Measurements from ENCODE around the gene RFXANK.
A peak's percentile ranks its signal among the peaks of the same experiment; 100 is the strongest.

Gene RFXANK

GRCh38 chr19:19186742-19187141 is 5.3 kb upstream of the RFXANK start:
- Mint-ChIP-seq H3K4me1 (peaks cover 44% of the 10 kb centered on the region), H3K27ac (no peak overlapping the region), H3K4me3 (no peak overlapping the region), H3K9me3 (peaks cover 10 to 13% of the 10 kb centered on the region in 2 donors), H3K27me3 (no peaks in the 10 kb centered on the region)
- DNase-seq (no peak), ATAC-seq (no peak)

DNA sequence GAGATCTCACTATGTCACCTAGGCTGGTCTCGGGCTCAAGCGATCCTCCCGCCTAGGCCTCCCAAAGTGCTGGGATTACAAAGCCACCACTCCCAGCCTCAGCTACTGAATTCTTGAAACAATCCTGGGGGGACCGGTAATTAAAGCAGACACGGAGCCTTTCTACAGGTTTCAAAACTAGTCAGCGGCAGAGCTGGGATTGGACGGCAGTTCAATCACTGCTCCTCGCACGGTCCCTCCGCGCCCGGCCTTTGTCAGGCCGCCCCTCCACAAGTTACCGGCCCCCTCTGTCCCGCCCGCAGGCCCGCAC is 335 bp upstream of the RFXANK start:
- DNase-seq (no peak), ATAC-seq (peak; percentile 1)
- Mint-ChIP-seq H3K4me3 (peak overlapping the region; percentile 92 to 93), H3K9me3 (peaks cover 3 to 5% of the 10 kb centered on the region in 2 donors), H3K27me3 (no peaks in the 10 kb centered on the region), H3K27ac (peak overlapping the region; percentile 96 to 98), H3K4me1 (peaks cover 59% of the 10 kb centered on the region)

- peaks cover 56% of the 10 kb centered on the region for H3K4me1 Mint-ChIP-seq
- no peaks in the 10 kb centered on the region for H3K9me3 Mint-ChIP-seq
- ATAC-seq = peak; percentile 14
- no peak for DNase-seq
- H3K27me3 Mint-ChIP-seq = no peaks in the 10 kb centered on the region
- H3K4me3 Mint-ChIP-seq = peak overlapping the region; percentile 92 to 93
- H3K27ac Mint-ChIP-seq = peak overlapping the region; percentile 96 to 98
Observed at GRCh38 chr19:19192910-19193423, 909 bp downstream of the RFXANK start.

- DNase-seq (no peak), ATAC-seq (no peak)
- H3K27me3 Mint-ChIP-seq = no peaks in the 10 kb centered on the region
- no peaks in the 10 kb centered on the region for H3K9me3 Mint-ChIP-seq
- H3K4me3 Mint-ChIP-seq = peak overlapping the region; percentile 92 to 93
- H3K4me1 Mint-ChIP-seq = peaks cover 58% of the 10 kb centered on the region
- peak overlapping the region in 1 of 2 donors; percentile 76 for H3K27ac Mint-ChIP-seq
Observed at GRCh38 chr19:19193926-19194325, 1.9 kb downstream of the RFXANK start.

DNA sequence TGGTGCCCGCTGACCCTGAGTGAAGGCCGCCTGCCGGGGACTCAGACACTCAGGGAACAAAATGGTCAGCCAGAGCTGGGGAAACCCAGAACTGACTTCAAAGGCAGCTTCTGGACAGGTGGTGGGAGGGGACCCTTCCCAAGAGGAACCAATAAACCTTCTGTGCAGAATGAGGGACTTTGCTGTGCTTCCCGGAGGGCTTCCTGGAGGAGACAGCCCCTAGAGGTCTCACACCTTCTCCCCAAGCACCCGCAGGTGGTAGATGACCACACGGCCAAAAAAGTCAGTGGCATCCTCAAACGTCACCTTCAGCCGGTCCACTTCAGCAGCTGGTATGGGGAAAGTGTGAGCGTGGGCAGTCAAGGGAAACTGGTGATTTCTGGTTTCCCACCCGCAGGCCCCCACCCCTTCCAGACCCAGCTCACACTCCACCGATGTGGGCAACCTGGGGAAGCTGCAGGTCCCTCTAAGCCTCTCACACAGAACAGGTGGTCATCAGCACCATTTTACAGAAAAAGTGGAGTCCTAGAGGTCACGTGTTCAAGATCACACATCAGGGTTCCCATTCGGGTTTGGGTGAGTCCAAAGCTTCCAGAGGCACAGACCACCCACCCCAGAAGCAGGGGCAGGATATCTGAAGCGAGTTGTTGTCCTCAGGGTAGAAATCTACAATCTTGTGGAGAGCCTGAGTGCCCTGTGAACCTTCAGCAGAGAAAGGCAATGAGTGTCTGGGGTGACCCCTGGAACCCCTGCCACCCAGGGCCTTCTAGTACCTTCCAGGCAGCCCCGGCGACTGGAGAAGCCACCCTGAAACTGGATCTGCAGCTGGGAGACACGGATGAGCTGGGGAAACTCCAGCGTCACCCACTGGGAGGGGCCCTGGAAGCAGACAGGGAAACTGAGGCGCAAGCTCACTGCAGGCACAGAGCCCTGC is 9.9 kb downstream of the RFXANK start:
- DNase-seq = no peak
- Mint-ChIP-seq H3K9me3 (peaks cover 0 to 3% of the 10 kb centered on the region in 2 donors), H3K4me3 (peak overlapping the region; percentile 92 to 94), H3K27ac (peak overlapping the region; percentile 92 to 98), H3K4me1 (peaks cover 31% of the 10 kb centered on the region), H3K27me3 (peaks cover 4% of the 10 kb centered on the region)
- no peak for ATAC-seq

GRCh38 chr19:19202707-19203011 is 10.6 kb downstream of the RFXANK start:
- DNase-seq (no peak), ATAC-seq (no peak)
- Mint-ChIP-seq H3K27ac (peak overlapping the region; percentile 92 to 98), H3K4me1 (peaks cover 38% of the 10 kb centered on the region), H3K27me3 (peaks cover 11% of the 10 kb centered on the region), H3K9me3 (peaks cover 0 to 10% of the 10 kb centered on the region in 2 donors), H3K4me3 (peak overlapping the region; percentile 92 to 94)

GRCh38 chr19:19203012-19203856 is 11.2 kb downstream of the RFXANK start, which contains the start of gene NR2C2AP:
NR2C2AP (minus strand) TSS chr19:19203414; CDS start chr19:19203060, 354 bp downstream.
- Mint-ChIP-seq H3K27ac (peak within 1 kb of the TSS; percentile 92 to 98), H3K4me1 (peaks cover 37% of the 10 kb centered on the region)

DNA sequence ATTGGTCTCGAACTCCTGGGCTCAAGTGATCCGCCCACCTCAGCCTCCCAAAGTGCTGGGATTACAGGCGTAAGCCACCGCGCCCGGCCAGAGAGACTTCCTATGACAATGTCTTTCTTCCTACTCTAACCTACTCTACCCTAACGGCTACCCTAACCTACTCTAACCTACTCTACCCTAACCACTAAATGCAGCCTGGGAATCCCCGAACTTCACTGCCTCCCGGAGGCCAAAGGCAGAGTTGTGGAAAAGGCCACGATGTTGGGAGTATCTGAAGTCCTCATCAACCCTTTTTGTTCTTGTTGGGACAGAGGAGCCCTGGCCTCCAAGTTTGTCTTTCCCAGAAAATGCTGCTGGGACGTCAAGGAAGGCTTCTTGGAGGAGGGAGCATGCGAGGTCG is 12.1 kb downstream of the RFXANK start:
- ATAC-seq (no peak), DNase-seq (no peak)
- Mint-ChIP-seq H3K9me3 (peaks cover 0 to 13% of the 10 kb centered on the region in 2 donors), H3K27me3 (peaks cover 16% of the 10 kb centered on the region), H3K27ac (no peak overlapping the region), H3K4me1 (peaks cover 32% of the 10 kb centered on the region), H3K4me3 (peak overlapping the region; percentile 92 to 94)

More at GRCh38 chr19:19203012-19203856, 11.2 kb downstream of the RFXANK start, which contains the start of gene NR2C2AP:
- ATAC-seq (peak; percentile 91), DNase-seq (peak; percentile 89 to 91)
- peaks cover 0 to 13% of the 10 kb centered on the region in 2 donors for H3K9me3 Mint-ChIP-seq
- H3K4me3 Mint-ChIP-seq = peak within 1 kb of the TSS; percentile 92 to 94
- peaks cover 14% of the 10 kb centered on the region for H3K27me3 Mint-ChIP-seq

DNA sequence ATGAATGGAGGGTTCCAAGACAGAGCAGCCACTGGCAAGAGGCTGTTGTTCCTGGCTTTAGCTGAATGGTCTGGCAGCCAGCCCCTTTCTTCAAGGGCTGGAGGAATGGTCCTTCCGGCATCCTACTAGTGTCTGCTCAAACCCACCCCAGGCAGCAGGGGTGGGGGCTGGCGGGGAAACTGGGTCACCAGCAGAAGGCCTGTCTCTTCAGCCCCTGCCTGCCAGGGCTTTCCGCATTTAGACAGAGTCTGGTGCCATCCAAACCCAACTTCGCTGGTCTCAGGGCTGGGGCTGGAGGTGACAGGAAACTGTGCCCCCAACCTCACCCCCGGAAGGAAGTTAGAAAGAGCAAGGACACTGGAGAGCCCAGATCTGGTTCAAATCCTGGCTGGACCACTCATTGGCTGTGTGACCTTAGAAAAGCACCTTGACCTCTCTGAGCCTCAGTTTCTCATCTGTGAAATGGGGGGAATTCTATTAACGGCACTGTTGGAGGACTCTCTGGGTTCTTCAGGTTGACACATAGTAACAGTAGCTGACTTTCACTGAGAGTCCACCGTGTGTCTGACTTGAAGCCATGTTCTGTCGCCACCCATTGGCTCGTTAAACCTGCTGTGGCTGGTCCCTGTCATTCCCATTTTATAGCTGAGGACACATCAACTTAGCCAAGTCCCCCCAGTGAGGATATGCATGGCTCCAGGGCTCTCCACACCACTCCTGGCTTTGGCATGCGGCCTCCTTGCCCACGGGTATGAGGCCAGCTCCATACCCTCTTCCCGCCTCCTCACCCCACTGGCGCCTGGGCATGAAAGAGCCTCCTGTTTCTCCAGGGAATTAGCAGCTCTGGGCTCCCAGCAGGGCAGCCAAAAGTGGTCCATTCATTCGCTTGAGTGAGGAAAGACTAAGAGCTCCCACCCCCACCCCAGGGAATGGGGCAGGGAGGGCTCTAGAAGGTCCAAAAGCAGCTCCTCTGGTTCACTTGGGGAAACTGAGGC is 13.7 kb downstream of the RFXANK start:
- peaks cover 0 to 13% of the 10 kb centered on the region in 2 donors for H3K9me3 Mint-ChIP-seq
- ATAC-seq = no peak
- H3K4me1 Mint-ChIP-seq = peaks cover 32% of the 10 kb centered on the region
- peaks cover 31% of the 10 kb centered on the region for H3K27me3 Mint-ChIP-seq
- H3K4me3 Mint-ChIP-seq = no peak overlapping the region
- H3K27ac Mint-ChIP-seq = no peak overlapping the region
- DNase-seq = no peak

DNA sequence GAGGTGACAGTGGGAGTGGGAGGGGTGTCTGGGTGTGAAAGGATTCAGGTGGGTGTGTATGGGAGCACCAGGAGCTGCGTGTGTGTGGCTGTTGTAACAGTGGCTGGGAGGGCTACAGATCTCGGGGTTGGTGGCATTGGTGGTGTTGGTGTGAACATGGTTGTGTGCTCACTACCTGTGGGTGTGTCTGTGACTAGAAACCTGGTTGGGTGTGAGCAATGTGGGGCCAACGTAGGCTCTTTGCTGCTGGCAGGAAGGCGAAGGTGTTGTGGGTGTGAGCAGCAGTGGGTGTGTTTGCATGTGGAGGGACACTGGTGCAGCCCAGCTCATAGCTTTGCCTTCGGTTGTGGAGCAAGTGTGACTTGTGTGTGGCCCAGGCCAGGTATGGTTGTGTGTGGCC is 14.9 kb downstream of the RFXANK start:
- no peak overlapping the region for H3K4me3 Mint-ChIP-seq
- DNase-seq (no peak), ATAC-seq (no peak)
- peaks cover 41% of the 10 kb centered on the region for H3K27me3 Mint-ChIP-seq
- H3K9me3 Mint-ChIP-seq = peaks cover 0 to 13% of the 10 kb centered on the region in 2 donors
- peaks cover 30% of the 10 kb centered on the region for H3K4me1 Mint-ChIP-seq
- no peak overlapping the region for H3K27ac Mint-ChIP-seq

DNA sequence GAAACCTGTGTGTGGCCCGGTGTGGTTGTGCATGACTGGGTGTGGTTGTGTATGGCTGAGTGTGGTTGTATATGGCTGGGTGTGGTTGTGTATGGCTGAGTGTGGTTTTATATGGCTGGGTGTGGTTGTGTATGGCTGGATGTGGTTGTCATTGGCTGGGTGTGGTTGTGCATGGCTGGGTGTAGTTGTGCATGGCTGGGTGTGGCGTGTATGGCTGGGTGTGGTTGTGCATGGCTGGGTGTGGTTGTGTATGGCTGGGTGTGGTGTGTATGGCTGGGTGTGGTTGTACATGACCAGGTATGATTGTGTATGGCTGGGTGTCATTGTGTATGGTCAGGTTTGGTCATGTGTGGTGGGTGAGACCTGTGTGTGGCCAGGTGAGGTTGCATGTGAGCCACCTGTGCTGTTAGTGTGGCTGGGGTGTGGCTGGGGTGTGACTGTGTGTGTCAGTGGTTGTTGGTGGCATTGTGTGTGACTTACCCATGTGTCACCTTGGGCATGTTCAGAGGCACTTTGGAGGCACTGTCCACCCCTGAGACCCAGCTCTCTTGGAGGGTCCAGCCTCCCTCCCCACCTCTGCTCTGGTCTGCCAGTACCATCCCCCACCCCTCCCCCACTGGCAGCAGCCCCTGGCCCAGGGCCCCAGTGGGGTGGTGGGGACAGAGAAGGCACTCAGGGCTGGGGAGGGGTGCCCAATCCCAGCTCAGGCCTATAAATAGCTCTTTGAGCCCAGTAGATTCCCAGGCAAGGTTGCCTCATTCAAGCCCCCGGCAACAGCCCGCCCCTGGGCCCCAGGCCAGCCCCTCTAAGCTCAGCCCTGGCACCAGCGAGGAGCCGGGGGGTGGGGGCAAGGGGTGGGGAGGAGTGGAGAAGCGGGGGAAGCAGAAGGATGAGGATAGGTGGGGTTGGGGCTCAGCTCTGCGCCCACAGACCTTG is 15.8 kb downstream of the RFXANK start:
- H3K4me3 Mint-ChIP-seq = no peak overlapping the region
- DNase-seq = no peak
- H3K27me3 Mint-ChIP-seq = peaks cover 50% of the 10 kb centered on the region
- peaks cover 0 to 13% of the 10 kb centered on the region in 2 donors for H3K9me3 Mint-ChIP-seq
- peaks cover 21% of the 10 kb centered on the region for H3K4me1 Mint-ChIP-seq
- no peak overlapping the region for H3K27ac Mint-ChIP-seq
- no peak for ATAC-seq

- no peak overlapping the region for H3K4me3 Mint-ChIP-seq
- ATAC-seq (no peak), DNase-seq (no peak)
- H3K4me1 Mint-ChIP-seq = peaks cover 36% of the 10 kb centered on the region
- H3K27me3 Mint-ChIP-seq = peaks cover 65% of the 10 kb centered on the region
- no peak overlapping the region for H3K27ac Mint-ChIP-seq
- H3K9me3 Mint-ChIP-seq = peaks cover 0 to 13% of the 10 kb centered on the region in 2 donors
Observed at GRCh38 chr19:19209372-19209771, 17.3 kb downstream of the RFXANK start.

- H3K4me3 Mint-ChIP-seq = no peak within 1 kb of the TSS
- ATAC-seq = no peak
- no peak within 1 kb of the TSS for H3K27ac Mint-ChIP-seq
- H3K9me3 Mint-ChIP-seq = peaks cover under 1 to 12% of the 10 kb centered on the region in 2 donors
- DNase-seq = no peak
- H3K4me1 Mint-ChIP-seq = peaks cover 34% of the 10 kb centered on the region
- H3K27me3 Mint-ChIP-seq = peaks cover 87% of the 10 kb centered on the region
Observed at GRCh38 chr19:19211499-19212420, 19.7 kb downstream of the RFXANK start, which contains the start of gene NCAN. NCAN (plus strand) TSS chr19:19211958; CDS start chr19:19216954, 4,996 bp downstream.
